HG02840 (cell line): ENCODE results near the gene BOK.
"Not testable (repeated sequence)": the region's sequence is repeated elsewhere in the genome, so short reads cannot be mapped to it uniquely, and the experiment has no call there.

Experiments used
- ATAC-seq: cut with Tn5 transposase; IDR thresholded peaks from one replicate; pipeline ENCODE4 v1.9.1; 2021; ENCODE audit warnings: mild to moderate bottlenecking, moderate library complexity, moderate number of reproducible peaks; ENCODE audit not compliant: unreplicated experiment, low FRiP score

BOK gene

GRCh38 chr2:241554610-241555322, 3.8 kb upstream of the BOK start:
- ATAC-seq: no peak

- ATAC-seq: no peak
Observed at GRCh38 chr2:241555711-241556110, 2.8 kb upstream of the BOK start.

- ATAC-seq: no peak
Observed at GRCh38 chr2:241556746-241557145, 1.8 kb upstream of the BOK start.

DNA sequence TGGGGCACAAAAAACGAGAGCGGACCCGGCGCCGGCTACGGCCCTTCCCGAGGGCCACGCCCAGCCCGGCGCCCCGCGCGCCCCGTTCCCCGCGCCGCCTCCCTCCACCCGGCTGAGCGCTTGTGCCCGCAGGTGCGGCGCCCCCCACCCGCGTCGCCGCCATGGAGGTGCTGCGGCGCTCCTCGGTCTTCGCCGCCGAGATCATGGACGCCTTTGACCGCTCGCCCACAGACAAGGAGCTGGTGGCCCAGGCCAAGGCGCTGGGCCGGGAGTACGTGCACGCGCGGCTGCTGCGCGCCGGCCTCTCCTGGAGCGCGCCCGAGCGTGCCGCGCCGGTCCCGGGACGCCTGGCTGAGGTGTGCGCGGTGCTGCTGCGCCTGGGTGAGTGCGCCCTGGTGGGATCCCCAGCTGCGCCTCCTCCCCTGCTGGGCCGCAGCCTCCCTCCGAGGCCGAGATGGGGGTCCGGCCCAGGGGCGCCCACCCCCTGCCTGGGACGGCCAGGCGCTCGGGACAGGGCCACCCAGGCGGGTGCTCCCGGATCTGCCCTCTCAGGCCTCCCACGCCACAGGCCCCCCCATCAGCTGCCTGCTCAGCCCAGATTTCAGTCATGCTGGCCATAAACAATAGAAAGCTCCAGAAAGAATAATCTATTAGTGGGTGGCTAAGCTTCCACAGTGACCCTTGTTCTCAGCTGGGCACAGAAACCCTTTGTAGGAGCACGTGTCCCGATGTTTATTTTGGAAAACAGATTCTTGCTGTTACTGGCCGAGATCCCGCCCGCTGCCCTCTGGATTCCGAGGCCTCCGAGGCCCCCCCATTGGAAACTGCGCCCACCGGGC, 997 bp downstream of the BOK start:
- no peak for ATAC-seq

- no peak for ATAC-seq
Observed at GRCh38 chr2:241560162-241560882, 1.8 kb downstream of the BOK start.

DNA sequence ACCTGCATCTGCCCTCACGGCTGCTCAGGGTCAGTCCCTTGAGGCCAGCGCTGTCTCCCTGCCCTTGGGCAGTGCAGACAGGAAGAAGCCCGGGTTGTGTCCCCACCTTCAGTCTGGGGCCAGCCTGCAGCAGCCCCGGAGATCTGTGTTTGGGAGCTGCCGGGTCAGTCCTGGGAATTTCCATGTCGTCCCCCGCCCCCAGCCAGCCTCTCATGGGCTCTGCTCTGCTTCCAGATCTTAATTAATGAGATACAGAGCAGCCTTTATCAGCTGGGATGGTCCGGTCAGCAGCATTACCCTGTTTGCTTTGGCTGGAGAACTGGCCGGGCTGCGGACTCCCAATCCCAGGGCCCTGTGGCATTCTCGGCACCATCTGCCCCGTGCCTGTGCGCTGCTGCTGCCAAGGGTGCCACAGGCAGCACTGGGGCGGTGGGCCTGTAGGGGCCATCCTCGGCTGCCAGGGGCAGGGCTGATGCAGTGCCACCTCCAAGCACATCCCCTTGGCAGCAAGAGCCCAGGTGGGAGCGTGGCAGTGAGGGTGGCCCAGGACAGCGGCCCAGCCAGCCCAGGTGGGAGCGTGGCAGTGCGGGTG, 2.4 kb downstream of the BOK start:
- ATAC-seq: no peak

- ATAC-seq: no peak
Observed at GRCh38 chr2:241561832-241562231, 3.3 kb downstream of the BOK start.

GRCh38 chr2:241562269-241562891, 3.8 kb downstream of the BOK start:
- no peak for ATAC-seq

- no peak for ATAC-seq
Observed at GRCh38 chr2:241563031-241563507, 4.5 kb downstream of the BOK start.

GRCh38 chr2:241563571-241563980, 5.0 kb downstream of the BOK start:
- ATAC-seq: no peak

GRCh38 chr2:241563981-241564595, 5.5 kb downstream of the BOK start:
- no peak for ATAC-seq

- no peak for ATAC-seq
Observed at GRCh38 chr2:241564596-241565410, 6.3 kb downstream of the BOK start.

- ATAC-seq: no peak
Observed at GRCh38 chr2:241565411-241565810, 6.9 kb downstream of the BOK start.

DNA sequence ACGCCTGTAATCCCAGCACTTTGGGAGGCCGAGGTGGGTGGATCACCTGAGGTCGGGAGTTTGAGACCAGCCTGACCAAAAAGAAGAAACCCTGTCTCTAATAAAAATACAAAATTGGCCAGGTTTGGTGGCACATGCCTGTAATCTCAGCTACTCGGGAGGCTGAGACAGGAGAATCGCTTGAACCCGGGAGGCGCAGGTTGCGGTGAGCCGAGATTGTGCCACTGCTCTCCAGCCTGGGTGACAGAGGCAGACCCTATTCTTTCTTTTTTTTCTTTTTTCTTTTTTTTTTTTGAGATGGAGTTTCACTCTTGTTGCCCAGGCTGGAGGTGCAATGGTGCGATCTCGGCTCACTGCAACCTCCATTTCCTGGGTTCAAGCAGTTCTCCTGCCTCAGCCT, 7.5 kb downstream of the BOK start:
- ATAC-seq: not testable (repeated sequence)

GRCh38 chr2:241566468-241566867, 7.9 kb downstream of the BOK start:
- no peak for ATAC-seq

- ATAC-seq: not testable (repeated sequence)
Observed at GRCh38 chr2:241567266-241567665, 8.7 kb downstream of the BOK start.

DNA sequence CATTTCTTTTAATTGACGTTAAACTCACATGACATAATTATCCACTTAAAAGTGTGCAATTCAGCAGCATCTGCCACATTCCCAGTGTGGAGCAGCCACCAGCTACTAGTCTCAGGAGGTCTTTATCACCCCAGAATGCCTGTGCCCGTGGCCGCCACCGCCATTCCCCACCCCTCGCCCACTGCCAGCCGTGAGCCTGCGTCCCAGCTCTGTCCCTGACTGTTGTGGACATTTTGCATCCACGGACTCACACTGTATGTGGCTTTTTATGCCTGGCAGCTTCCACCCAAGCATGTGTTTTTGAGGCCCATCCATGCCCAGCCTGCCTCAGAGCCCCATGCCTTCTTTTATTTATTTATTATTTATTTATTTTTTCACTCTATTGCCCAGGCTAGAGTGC, 9.2 kb downstream of the BOK start:
- no peak for ATAC-seq

GRCh38 chr2:241568726-241569125, 10.2 kb downstream of the BOK start:
- ATAC-seq: no peak

DNA sequence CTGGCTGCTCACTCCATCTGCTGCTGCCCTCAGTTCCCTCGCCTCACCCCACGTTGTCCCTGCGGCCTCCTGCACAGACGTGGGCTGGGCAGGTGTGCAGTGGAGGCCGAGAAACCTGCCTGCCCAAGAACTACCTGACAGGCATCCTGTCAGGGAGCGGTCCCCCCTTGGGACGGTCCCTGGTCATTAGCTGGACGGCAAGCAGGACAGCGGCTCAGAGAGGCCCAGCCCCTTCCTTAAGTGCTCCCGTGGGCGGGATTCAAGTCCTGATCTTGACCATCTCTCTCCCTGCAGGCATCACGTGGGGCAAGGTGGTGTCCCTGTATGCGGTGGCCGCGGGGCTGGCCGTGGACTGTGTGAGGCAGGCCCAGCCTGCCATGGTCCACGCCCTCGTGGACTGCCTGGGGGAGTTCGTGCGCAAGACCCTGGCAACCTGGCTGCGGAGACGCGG, 11.3 kb downstream of the BOK start:
- no peak for ATAC-seq
